Astrocyte of the spinal cord (primary cell): ENCODE measurements around the gene HDAC7.

Experiments
- DNase-seq: peaks from one replicate; pipeline ENCODE4 v3.0.0; 2011; ENCODE audit warnings: low read depth, low spot score
- H3K4me3 ChIP-seq: 2 replicates; pipeline ENCODE4 v1.5.1; 2011; ENCODE audit warnings: low read depth, mild to moderate bottlenecking, low read length, moderate library complexity
- CTCF ChIP-seq: IDR thresholded peaks from 2 replicates; pipeline ENCODE4 v1.5.1; 2012; ENCODE audit warnings: low read depth, mild to moderate bottlenecking, low read length, inconsistent platforms
- in situ Hi-C: cut with HindIII; loops from 2 replicates; pipeline ENCODE4 v1.10.0; 2017; ENCODE audit warnings: low sequenced_read_pairs

The HDAC7 gene

GRCh38 chr12:47737936-47738594 lies 81.6 kb downstream of the HDAC7 start:
- H3K4me3 ChIP-seq: no peak overlapping the region
- DNase-seq: no peak
- no peak for TF ChIP-seq CTCF
- in situ Hi-C loops: no loop called here

GRCh38 chr12:47736877-47737676 lies 82.6 kb downstream of the HDAC7 start:
- no peak for TF ChIP-seq CTCF
- peak; percentile 61 for DNase-seq

DNA sequence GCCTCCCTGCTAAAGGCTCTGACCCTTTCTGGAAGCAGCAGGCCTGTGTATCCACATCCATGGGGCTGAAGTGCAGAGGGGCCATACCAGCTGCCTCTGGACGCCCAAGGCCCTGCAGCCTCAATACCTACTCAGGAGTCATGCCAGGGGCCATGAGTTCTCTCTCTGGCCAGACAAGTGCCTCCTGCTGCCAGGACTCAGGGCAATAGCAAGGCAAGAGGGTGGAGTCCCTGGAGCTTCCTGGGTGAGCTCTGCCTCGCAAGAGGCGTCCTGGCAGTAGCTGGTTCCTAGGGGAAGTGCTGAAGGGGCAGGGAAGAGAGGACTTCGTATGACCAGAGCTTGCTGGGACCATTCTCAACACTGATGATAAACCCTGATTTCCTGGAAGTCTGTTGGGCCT lies 83.5 kb downstream of the HDAC7 start:
- DNase-seq: no peak
- no peak overlapping the region for H3K4me3 ChIP-seq
- in situ Hi-C loops: no loop called here
- no peak for TF ChIP-seq CTCF

More at GRCh38 chr12:47736877-47737676, 82.6 kb downstream of the HDAC7 start:
- no peak overlapping the region for H3K4me3 ChIP-seq
- in situ Hi-C loops: no loop called here

DNA sequence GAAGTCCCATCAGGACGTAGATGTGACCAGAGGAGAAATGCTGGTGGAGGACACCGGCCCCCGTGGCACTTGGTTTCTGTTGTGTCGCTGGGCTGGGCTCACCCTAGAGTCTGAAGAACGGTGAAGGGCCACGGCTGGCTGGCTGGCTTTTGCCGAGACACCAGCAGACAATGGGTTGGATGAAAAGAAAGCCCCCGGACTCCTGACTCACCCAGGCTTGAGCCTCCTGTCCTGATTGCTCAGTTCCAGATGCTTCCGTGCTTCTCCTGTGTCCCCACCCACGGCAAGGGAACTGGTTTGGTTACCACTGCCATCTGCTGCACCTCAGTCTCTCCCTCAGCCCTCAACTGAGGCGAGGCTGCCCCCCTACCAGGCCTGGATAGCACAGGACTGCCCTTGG lies 84.1 kb downstream of the HDAC7 start:
- DNase-seq: no peak
- no peak overlapping the region for H3K4me3 ChIP-seq
- in situ Hi-C loops: no loop called here
- TF ChIP-seq CTCF: no peak

DNA sequence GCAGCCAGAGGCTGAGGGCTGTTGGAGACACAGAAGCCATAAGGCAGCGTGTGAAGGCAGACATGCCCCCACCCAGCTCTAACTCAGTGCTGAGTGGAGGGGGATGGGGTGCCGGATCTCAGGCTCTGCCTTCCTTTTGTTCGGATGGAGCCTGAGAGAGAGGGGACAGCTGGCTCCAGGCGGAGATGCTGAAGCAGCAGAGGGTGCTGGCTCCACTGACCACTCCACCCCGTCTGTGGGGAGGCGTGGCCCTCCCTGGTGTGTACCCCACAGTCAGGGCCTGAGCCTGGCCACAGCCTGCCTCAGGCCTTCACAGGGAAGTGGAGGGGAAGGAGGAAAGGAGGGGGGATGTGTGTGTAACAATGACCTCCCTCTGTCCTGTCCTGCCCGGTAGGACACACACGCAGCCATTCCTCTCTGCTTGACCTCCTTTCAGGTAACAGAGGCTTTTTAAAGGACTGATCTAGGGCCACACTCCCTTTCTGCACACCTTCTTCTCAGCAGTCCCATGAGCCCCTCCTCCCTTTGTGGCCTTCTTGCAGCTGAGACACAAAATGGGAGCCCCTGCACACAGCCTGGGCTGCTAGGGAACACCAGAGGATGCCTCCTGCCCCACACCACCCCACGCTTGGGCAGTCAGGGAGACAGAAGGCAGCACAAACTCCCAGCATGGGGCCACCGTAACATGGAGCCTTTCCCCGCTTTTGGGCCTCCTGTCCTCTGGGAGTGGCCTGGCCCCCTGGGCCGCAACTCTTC lies 84.8 kb downstream of the HDAC7 start:
- in situ Hi-C loops: no loop called here
- no peak for DNase-seq
- H3K4me3 ChIP-seq: no peak overlapping the region
- no peak for TF ChIP-seq CTCF

- no peak for DNase-seq
- TF ChIP-seq CTCF: no peak
- H3K4me3 ChIP-seq: no peak overlapping the region
- in situ Hi-C loops: no loop called here
These were observed 86.6 kb downstream of the HDAC7 start for GRCh38 chr12:47733142-47733541.
